ENCODE measurements around the gene SMG9. TPM values are rescaled to one million over a fixed set of nuclear protein-coding genes. Genes with fewer than 3 reads are reported as not detected.

Gene SMG9
- total and polyA plus RNA-seq, 2 of the 13 experiments (the other 11 are each of a cell fraction or from before 2014, with no cell fraction given), result 16.1 to 18.7 TPM

DNA sequence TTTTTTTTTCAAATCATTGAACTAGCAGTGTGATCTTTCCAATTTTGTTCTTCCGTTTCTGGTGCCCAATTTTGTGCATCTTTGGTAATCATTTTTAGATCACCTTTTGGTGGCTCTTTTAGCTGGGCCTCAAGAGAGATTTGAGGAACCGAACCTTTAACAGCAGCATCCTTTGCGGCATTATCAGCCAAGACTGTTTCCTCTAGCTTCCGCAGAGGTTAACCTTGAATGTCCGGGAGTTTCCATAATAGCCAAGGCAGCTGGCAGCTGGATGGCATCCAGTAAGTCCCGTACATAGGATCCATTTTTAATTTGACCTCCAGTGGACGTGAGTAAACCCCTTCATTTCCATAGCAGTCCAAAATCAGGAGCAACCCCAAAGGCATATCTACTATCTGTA lies 29.3 kb downstream of the SMG9 start:
- intact Hi-C loops (cut with micrococcal nuclease; ENCODE audit: unreplicated experiment) (no loop called here), in situ Hi-C loops (cut with HindIII; ENCODE audit: extremely low pct_ligation_motif_present, low pct_unique_long_range_greater_than_20kb) (no loop called here)
- H3K4me1 ChIP-seq (ENCODE audit: insufficient read depth, low read length), result no peaks in the 10 kb centered on the region
- H4K20me1 ChIP-seq (ENCODE audit: insufficient read depth, low read length), result no peaks in the 10 kb centered on the region
- H3K27ac ChIP-seq (ENCODE audit: extremely low read length, insufficient read depth, low read length), result no peak overlapping the region
- no peak overlapping the region for H2AFZ ChIP-seq (ENCODE audit: low read length)
- FAIRE-seq, result no peak
- 85% methylated on average over 7 of the region's 7 CpGs for WGBS (ENCODE audit: low lambda C conversion rate)
- BruUV-seq (replicated peaks), result no TSS peak
- no peak overlapping the region for H3K9ac ChIP-seq (ENCODE audit: insufficient read depth, low read depth, low read length)
- peaks cover 2 to 6% of the 10 kb centered on the region in 2 experiments; a peak in 3 of 5 replicates for H3K36me3 ChIP-seq (replicated peaks in 1 of 2; ENCODE audit: control insufficient read depth in 1 of 2, insufficient read depth in 2 of 2, low read length in 2 of 2)
- ChIA-PET CTCF (ENCODE audit: low intra/inter-chr PET ratio, low total read pairs) (no interaction called here), POLR2A (interaction anchor here (1.0 kb wide), 1 partner anchor 47 kb away, joined by 4 read pairs; no protein-coding TSS in a partner anchor)
- no peaks in the 10 kb centered on the region for H3K27me3 ChIP-seq (ENCODE audit: control insufficient read depth in 1 of 2, insufficient read depth in 2 of 2, low read length in 2 of 2)
- no peak overlapping the region for H3K4me3 ChIP-seq (replicated peaks in 1 of 3; ENCODE audit: insufficient read depth in 1 of 3, low read depth in 2 of 3, low read length in 3 of 3)
- no peak for DNase-seq (ENCODE audit: low spot score)
- no peak overlapping the region for H3K4me2 ChIP-seq (ENCODE audit: low read depth, low read length)
- H3K79me2 ChIP-seq (ENCODE audit: insufficient read depth, low read length), result no peaks in the 10 kb centered on the region
- no peaks in the 10 kb centered on the region for H3K9me3 ChIP-seq (ENCODE audit: low read length)
- ATAC-seq, result no peak
- TF ChIP-seq SP5 (CRISPR knock-in tag; IDR thresholded peaks at IDR 0.05; ENCODE audit: borderline replicate concordance, low read depth) (no peak), TCF7L2 (IDR thresholded peaks at IDR 0.05; ENCODE audit: low read depth, low read length) (no peak), ZNF775 (CRISPR knock-in tag; IDR thresholded peaks at IDR 0.05; ENCODE audit: borderline replicate concordance) (no peak), ZFY (CRISPR knock-in tag; IDR thresholded peaks at IDR 0.05) (no peak)
- TF ChIP-seq, protein P1, sequence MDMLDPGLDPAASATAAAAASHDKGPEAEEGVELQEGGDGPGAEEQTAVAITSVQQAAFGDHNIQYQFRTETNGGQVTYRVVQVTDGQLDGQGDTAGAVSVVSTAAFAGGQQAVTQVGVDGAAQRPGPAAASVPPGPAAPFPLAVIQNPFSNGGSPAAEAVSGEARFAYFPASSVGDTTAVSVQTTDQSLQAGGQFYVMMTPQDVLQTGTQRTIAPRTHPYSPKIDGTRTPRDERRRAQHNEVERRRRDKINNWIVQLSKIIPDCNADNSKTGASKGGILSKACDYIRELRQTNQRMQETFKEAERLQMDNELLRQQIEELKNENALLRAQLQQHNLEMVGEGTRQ (IDR thresholded peaks at IDR 0.05; ENCODE audit: low read depth, low read length), result no peak
- TF ChIP-seq, protein P1 (CRISPR knock-in tag; IDR thresholded peaks at IDR 0.05; ENCODE audit: borderline replicate concordance), result no peak
- TF ChIP-seq, protein P2, sequence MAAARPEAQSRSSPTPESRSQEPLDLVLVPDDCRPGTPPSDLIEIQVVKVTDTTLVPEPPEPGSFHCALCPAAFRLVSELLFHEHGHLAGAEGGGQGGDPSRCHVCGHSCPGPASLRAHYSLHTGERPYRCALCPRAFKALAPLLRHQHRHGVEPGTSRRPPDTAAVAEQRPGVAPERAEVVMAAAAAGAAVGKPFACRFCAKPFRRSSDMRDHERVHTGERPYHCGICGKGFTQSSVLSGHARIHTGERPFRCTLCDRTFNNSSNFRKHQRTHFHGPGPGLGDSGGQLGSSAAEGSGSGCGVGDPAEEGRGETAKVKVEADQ (CRISPR knock-in tag; IDR thresholded peaks at IDR 0.05; ENCODE audit: borderline replicate concordance), result no peak
- TF ChIP-seq, protein P3, sequence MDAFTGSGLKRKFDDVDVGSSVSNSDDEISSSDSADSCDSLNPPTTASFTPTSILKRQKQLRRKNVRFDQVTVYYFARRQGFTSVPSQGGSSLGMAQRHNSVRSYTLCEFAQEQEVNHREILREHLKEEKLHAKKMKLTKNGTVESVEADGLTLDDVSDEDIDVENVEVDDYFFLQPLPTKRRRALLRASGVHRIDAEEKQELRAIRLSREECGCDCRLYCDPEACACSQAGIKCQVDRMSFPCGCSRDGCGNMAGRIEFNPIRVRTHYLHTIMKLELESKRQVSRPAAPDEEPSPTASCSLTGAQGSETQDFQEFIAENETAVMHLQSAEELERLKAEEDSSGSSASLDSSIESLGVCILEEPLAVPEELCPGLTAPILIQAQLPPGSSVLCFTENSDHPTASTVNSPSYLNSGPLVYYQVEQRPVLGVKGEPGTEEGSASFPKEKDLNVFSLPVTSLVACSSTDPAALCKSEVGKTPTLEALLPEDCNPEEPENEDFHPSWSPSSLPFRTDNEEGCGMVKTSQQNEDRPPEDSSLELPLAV (CRISPR knock-in tag; conservative IDR thresholded peaks at IDR 0.05; ENCODE audit: low read depth), result no peak
- TF ChIP-seq, protein P4, sequence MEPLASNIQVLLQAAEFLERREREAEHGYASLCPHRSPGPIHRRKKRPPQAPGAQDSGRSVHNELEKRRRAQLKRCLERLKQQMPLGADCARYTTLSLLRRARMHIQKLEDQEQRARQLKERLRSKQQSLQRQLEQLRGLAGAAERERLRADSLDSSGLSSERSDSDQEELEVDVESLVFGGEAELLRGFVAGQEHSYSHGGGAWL (CRISPR knock-in tag; IDR thresholded peaks at IDR 0.05), result no peak
- TF ChIP-seq, protein P5, sequence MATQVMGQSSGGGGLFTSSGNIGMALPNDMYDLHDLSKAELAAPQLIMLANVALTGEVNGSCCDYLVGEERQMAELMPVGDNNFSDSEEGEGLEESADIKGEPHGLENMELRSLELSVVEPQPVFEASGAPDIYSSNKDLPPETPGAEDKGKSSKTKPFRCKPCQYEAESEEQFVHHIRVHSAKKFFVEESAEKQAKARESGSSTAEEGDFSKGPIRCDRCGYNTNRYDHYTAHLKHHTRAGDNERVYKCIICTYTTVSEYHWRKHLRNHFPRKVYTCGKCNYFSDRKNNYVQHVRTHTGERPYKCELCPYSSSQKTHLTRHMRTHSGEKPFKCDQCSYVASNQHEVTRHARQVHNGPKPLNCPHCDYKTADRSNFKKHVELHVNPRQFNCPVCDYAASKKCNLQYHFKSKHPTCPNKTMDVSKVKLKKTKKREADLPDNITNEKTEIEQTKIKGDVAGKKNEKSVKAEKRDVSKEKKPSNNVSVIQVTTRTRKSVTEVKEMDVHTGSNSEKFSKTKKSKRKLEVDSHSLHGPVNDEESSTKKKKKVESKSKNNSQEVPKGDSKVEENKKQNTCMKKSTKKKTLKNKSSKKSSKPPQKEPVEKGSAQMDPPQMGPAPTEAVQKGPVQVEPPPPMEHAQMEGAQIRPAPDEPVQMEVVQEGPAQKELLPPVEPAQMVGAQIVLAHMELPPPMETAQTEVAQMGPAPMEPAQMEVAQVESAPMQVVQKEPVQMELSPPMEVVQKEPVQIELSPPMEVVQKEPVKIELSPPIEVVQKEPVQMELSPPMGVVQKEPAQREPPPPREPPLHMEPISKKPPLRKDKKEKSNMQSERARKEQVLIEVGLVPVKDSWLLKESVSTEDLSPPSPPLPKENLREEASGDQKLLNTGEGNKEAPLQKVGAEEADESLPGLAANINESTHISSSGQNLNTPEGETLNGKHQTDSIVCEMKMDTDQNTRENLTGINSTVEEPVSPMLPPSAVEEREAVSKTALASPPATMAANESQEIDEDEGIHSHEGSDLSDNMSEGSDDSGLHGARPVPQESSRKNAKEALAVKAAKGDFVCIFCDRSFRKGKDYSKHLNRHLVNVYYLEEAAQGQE (IDR thresholded peaks at IDR 0.05; ENCODE audit: borderline replicate concordance in 1 of 2, low read depth in 1 of 2, low read length in 2 of 2), result no peak

Data from HepG2 (cell line).